ENCODE measurements around the gene PHLDA3.
"Not testable (repeated sequence)": the region's sequence is repeated elsewhere in the genome, so short reads cannot be mapped to it uniquely, and the experiment has no call there.

Gene PHLDA3

DNA sequence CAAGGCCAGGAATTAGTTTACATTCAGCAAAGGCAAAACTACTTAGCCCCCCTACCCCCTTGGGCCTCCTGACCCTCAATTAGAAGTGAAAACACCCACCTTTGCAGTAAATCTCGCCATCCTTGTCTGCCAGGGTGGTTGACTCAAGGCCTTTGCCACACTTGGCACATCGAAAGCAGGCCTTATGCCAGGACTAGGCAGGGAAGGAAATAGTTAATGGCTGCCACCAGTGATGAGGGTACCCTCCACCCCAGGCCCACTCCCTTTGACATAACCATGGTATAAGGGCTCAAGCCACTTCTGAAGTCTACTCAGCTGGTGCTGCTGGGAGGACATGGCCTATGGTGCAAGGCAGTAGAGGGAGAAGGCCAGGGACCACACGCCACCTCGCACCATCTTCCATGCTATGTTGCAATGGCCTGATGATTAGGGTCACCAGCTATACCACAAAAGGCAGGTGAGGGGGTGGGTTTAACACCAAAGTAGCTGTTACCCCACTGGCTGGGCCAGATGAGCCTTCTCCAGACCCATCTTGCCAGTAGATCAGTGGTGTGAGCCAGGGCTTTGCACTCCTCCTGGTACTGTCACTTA lies 16.3 kb upstream of the PHLDA3 start:
- no peak for DNase-seq (ENCODE audit: low spot score)

DNA sequence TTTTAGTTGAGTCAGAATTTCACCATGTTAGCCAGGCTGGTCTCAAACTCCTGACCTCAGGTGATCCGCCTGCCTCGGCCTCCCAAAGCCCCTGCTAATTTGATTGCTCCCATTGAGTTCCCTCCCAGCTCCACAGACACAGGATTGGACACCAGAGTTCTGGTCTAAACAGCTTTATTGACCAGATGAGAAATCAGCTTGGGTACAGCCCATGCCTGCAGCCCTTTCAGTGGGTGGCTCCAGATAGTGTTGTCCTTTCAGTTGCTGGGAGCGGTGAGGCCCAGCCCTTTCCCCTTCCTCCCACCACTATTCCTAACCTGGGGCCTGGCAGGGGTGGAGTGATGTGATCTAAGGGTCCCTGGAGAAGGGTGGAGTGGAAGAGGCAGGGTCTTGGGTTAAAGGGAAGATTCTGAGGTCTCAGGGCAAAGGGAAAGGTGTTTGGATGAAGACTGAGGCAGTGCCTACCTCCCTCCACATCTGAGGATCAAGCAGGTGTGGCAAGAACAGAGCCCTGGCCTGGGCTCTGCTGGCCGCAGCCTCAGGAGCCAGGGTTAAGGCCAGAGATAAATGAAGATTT lies 14.5 kb upstream of the PHLDA3 start:
- no peak for DNase-seq (ENCODE audit: low spot score)

DNA sequence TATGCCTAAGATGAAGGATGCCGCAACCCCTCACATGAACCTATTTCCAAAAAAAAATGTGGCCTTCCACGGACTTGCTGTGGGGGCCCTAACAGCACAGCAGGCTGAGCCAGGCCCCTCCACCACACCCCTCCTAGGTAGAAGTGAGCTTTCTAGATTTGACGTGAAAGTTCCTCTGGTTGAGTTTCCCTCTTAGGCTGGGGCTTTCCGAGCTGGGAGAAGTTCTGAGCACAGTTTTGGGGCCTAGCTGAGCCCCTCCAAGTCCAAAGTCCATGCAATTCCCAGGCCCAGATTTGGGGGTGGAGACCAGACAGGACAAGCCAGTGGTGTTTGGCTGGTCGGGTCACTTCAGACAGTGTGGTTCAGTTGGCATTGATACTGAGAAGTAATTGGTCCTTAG lies 13.8 kb upstream of the PHLDA3 start:
- DNase-seq (ENCODE audit: low spot score), result no peak

DNA sequence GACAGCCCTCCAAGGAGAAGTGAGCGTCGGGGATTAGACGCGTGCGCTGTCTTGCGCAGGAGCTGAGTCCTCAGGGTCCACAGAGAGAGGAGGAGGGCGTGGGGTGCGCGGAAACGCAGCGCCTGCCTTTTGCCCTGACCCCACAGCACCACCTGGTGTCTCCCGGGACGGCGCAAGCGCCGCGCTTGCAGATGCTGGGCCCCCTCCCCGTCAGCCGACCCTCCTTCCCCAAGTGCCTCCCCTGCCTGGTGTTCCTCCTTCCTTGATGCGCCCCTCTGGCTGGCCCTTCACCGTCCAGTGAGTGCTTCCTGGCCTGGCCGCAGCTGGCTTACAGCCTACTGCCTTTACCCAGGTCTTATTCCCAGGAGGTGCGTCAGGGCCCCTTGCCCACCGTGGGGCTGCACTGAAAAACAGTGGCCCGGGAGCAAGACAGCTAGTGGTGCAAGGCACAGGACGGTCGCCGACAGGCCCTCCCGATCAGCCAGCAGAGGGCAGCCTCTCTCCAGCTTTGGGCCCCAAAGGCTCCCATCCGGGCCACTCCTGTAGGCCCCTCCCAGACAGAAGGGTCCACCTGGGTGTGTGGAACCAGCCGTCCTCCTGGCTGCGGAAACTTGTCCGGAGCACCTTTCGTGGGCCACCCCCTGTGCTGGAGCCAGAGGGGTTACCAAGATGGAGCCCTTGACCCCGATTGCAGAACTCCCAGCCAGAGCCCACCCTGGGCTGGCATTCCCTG lies 12.9 kb upstream of the PHLDA3 start:
- DNase-seq (ENCODE audit: low spot score), result peak; percentile 53

DNA sequence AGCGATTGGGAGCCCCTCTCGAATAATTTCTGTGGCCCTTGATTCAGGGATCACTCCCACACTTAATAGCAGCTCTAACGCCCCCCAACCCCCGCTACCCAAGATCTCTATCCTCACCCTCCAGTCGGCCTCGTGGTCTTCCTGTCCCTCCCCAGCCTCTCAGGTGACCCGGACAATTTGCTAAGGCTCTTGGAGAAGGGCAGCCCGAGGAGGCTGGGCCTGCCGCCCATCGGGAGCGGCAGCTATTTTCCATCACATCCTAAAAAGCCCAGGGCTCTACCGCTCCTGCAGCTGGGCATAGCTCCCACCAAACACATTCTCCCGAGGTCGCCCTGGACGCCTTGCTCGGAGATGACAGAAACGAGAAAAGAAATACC lies 12.0 kb upstream of the PHLDA3 start:
- DNase-seq (ENCODE audit: low spot score), result no peak

DNA sequence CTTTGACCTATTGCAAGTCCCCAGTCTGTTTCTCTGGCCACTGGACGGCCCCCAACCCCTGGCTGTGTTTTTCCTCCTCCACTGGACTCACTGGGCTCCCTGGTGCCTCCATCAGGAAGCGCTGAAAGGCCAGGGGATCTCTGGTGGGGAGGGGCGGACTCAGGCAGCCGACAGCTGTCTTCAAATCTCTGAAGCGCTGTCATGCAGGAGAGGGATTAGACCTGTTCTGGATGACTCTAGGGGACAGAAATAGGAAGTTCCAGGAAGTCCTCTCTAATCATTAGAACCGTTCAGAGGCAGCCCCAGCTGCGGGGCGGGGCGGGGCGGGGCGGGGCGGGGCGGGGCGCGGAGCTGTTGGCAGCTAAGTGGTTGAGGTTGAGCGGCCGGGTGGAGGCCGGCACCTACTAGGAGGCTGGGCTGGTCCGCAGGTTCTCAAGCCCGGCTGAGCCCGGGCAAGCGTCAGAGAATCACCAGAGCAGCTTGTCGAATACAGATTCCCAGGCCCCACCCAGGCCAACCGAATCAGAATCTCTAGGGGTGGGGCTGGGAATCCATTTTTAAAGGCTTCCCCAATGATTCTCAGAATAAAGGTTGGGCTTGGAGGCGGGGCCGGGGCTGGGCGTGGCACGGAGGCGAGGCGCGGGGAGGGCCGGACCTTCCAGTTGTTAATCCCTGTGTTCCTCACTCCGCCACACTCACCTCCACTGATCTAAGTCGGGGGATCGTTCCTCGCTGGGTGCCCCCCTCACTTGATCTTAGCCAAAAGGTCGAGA lies 11.4 kb upstream of the PHLDA3 start:
- no peak for DNase-seq (ENCODE audit: low spot score)

DNA sequence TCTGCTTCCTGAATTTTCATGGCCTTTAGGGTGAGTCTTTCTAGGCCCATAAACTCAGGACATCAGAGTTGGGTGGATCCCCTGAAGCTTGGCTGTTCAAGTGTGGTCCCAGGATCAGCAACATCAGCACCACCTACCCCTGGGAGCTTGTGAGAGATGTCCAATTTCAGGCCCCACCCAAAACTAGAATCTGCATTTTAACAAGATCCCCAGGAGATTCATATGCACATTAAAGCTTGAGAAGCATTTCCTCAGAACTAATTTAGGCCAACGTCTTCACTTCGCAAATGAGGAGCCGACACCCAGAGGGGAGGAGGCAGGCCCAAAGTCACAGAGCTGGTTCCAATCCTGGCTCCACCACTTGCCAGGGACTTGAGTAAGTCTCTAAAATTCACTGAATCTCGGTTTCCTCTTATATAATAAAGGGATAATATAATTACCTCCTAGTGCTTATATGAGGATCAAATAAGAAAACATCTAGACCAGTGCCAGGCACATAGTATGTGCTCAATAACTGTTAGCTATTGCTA lies 10.3 kb upstream of the PHLDA3 start:
- DNase-seq (ENCODE audit: low spot score), result no peak

DNA sequence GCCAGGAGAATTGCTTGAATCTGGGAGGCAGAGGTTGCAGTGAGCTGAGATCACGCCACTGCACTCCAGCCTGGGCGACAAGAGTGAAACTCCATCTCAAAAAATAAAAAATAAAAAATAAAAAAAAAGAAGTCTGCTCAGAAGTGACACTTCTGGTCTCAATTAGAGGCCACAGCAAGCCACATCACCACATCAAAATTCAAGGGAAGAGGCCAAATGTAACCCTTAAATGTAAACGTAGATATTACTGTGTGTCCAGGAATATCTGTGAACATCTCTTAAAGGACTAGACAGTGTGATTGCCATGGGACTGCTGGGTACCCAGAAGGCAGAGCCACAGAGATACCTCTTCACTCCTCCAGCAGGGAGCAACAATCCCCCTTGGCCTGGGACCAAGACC lies 9.7 kb upstream of the PHLDA3 start:
- DNase-seq (ENCODE audit: low spot score), result not testable (repeated sequence)

DNA sequence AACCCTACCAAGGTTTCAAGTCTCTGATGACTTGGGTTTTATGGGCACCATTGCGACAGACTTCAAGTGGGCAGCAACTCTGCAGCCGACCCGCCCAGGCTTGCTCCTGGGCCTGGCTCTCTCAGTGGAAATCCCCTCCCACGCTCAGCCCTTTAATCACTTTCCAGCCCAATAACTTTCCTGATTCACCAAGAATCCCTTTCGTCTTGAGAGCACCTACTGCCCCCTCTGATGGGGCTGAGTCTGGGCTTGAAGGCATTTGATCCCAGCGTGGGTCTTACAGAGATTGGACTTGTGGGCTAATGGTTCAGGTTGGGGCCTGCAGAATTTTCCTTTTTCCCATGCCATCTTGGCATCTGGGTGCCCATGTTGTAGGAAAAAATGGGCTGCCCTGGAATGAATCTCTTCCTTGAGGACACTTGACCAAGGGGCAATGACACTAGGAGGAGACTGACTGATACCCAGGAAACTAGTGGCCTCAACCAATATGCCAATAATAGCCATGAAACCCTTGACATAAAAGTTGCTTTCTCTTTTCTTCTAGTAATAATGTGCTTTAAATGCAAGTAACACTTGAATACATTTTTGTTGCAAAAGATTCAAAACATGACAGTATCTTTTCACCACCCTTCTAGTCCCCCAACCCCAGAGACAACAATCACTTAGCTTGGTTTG lies 7.8 kb upstream of the PHLDA3 start:
- DNase-seq (ENCODE audit: low spot score), result no peak

DNA sequence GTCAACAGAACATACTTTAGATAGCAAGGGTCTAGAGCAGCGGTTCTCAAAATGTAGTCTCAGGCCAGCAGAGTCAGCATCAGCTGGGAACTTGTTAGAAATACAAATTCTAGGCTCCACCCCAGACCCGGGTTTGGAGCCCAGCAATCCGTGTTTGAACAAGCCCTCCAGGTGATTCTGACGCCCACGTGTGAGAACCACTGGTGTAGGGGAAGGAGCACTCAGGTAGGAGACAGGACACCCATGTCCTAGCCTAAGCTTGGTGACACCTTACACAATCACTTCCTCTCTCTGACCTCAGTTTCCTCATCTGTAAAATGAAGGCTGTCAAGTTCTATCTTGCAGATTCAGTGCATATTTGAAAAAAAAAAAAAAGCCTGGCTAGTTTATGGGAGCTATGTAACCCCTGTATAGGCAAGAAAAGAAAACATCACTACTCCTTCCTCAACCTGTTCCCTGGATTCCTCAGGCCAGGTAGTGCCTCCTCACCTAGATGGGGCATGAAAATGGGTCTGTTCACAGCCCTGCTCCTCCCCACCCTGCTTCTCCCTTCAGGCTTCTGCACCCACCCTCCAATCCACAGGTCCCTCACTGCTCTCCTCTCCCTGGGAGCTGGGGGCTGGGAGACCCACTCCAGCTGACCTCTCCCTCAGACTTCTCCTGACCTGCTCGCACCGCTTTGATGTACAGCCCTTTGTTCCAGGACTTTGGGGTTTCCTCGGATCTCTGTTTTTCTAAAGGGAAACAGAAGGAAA lies 7.1 kb upstream of the PHLDA3 start:
- no peak for DNase-seq (ENCODE audit: low spot score)

DNA sequence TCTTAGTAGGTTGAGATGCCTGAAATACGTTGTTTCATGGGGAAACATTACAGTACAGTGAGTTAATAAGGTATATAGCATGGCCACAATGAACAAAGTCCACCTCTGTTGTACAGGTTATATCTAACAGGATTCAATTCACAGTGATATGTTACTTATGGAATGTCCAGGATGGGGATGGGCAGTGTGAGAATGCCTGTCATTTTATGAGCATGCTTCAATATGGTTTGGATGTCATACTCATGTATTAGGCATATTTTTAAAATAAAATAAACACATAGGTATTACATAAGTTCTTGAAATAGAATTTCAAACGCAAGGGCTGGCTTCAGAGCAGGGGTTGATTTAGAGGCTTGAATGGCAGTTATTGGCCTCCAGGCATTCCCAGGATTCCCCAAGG lies 6.1 kb upstream of the PHLDA3 start:
- DNase-seq (ENCODE audit: low spot score), result no peak

DNA sequence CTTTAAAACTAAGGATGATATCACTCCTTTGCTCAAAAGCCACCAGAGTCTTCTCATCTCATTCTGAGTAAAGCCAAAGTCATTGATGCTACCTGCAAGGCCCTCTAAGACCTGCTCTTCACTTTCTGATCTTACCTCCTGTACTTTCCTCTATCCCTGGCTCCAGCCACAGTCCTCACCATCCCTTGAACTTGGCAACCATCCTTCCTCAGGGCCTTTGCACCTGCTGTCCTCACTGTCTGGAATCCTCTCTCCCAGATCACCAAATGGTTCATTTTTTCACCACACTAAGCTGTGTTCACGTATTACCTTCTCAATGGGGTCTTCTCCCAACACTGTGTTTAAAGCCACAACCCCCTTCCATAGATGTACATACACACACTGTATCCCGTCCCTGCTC lies 4.3 kb upstream of the PHLDA3 start:
- no peak for DNase-seq (ENCODE audit: low spot score)

DNA sequence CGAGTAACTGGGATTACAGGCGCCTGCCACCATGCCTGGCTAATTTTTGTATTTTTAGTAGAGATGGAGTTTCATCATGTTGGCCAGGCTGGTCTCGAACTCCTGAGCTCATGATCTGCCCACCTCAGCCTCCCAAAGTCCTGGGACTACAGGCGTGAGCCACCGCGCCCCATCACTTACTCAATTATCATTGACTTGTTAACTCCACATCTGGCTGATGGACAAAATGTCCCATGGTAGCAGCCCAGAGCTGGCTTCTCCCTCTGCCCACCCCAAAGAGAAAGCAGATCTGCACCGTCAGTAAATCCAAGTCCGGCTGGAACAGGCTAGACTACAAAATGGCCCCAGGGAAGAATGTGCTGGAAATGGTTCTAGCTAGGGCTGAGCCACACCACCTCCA lies 3.3 kb upstream of the PHLDA3 start:
- not testable (repeated sequence) for DNase-seq (ENCODE audit: low spot score)

DNA sequence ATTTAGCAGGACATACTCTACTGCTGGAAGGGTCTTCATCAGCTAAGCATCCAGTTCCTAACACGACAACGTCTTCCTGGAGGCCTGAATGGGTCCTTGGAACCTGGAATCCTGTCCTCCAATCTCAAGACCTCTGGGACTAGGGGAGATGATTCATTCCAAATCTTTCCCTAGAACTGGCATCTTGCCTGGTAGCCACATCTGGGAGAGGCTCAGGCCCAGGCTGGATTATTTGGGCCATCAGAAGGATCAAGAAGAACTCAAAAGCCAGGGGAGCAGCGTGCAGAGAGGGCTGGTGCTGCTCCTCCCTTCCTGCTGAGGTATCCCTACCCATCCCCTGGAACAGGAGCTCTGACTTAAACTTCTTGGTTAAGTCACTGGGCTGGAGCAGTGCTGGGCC lies 2.8 kb upstream of the PHLDA3 start:
- peak; percentile 18 for DNase-seq (ENCODE audit: low spot score)

DNA sequence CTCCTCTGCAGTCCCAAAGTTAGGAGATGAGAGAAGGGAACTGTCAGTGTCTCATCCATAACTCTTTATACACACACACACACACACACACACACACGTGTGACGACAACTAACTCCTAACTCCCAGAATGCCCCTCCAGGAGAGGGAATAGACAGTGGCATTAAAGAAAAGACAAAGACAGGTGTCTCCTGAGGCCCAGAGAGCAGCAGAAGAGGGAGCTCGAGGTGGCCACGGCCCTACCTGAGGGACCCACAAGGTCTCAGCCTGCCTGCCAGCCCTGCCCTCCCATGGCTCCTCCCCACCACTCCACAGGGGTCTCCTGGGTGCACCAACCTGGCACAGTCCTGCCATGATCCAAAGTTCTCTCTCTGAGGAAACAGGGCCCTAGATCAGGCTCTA lies 1.6 kb upstream of the PHLDA3 start:
- no peak for DNase-seq (ENCODE audit: low spot score)

DNA sequence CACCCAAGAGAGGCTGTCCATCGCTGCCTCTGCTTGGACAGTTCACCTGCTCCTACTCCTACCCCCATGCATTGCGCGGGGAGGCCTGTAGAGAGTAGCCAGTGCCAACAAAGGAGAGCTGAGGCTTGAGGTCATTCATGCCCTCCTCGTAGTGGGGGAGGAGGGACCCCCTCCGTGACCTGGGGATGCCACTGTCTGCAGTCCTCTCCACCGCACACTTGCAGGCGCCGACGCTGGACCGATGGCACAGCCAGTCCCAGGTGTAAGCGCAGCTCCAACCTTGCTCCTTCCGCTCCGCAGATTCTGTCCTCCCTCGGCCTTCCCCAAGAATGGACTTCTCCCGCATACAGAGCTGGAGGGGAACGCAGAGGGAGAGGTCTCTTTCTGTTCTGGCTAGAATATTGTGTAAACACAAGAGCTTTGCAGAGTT lies 672 bp upstream of the PHLDA3 start:
- DNase-seq (ENCODE audit: low spot score), result no peak

DNA sequence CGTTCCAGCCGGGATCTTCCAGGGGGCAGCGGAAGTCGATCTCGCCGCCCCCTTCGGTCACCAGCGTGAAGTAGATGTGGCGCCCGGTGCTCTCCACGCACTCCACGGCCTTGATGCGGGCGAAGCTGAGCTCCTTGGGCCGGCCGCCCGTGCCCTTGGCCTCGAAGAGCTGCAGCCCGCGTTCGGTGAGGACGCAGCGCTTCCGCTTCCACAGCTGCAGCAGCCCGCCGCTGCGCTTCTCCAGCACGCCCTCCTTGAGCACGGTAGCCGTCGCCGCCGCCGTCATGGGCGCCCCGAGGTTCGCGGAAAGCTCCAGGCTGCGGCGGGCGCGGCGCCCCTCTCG lies 516 bp downstream of the PHLDA3 start:
- peak; percentile 45 for DNase-seq (ENCODE audit: low spot score)

DNA sequence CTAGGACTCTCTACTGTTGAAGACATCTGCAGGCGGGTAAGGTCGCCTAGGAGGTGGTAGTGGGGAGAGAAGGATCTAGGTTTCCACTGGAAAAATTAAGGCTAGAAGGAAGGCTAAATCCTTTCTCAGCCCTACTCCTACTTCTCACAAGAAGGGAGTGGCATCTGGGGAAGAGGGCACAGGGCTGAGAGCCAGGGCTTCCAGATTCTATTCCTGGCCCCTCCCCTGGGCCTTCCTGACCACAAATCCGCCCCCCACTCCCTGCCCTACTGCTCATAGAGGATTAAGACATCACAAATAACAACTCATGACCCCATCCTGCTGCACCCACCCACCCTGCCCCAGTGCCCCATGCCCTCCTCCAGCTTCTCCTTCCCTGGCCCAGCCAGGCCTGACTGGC lies 2.5 kb downstream of the PHLDA3 start:
- no peak for DNase-seq (ENCODE audit: low spot score)

DNA sequence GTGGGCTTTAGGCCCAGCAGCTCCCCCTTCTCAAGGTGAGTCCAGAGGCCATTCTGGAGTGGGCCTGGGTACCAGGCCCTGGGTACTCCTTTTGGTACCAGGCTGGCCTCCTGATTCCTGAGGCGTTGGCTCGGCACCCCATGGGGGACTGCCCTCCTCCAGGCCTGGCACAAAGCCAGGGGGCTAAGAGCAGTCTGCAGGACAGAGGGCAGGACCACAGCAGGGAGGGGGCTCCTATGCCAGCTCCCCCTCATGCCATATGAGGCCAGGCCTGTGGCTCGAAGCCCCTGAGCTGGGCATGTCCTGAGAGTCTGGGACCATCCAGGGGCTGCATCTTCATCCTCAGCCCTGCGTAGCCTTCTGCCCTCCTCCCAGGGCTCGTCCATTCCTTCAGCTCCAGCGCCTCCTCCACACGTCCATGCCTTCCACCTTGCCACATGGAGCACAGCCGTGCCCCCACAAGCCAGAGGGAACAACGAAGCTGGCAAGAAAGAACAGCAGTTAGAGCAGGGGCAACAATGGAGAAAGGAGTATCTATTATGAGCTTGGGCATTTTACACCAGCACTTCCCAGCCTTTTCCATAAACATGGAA lies 3.2 kb downstream of the PHLDA3 start:
- DNase-seq (ENCODE audit: low spot score), result no peak

DNA sequence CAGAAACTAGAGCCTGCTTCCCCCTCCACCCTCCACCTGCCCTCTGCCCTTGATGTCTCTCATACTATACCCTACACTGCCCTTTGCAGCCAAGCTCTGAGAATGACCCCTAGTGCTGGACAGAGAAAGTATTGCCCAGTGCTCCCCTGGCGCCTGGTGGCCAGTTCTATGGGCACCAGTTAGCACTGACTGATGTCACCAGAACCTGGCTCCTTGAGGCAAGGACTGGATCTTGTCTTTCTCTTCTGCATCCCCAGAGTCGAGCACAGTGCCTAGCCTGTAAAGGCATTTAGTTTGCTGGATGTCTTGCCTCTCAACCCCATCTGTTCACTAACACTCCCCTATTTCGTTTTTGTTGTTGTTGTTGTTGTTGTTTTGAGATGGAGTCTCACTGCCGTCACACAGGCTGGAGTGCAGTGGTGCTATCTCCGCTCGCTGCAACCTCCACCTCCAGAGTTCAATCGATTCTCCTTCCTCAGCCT lies 5.9 kb downstream of the PHLDA3 start:
- DNase-seq (ENCODE audit: low spot score), result peak; percentile 47

Data from RKO (cell line).